Tibial nerve (tissue), 4 donors: ENCODE results near the gene GPS1. TPM values are rescaled to one million over a fixed set of nuclear protein-coding genes. Genes with fewer than 3 reads are reported as not detected.

ENCODE experiments used
- DNase-seq, 2 donors: peaks; one replicate each; pipeline ENCODE4 v3.0.0-alpha.2; 2019; ENCODE audit warnings: low spot score in 2 of 2
- H3K27ac ChIP-seq, 4 donors: fragments of 200-600 bp; sonication (generic) in 3 of 4; one replicate each; pipeline ENCODE4 v1.5.1; 2017 to 2019; ENCODE audit warnings: mild to moderate bottlenecking in 1 of 4
- H3K27me3 ChIP-seq, 2 donors: fragments of 200-600 bp; sonication (generic) in 1 of 2; one replicate each; pipeline versions ENCODE4 v1.5.1 to v1.6.0; 2017 to 2019
- H3K36me3 ChIP-seq, 3 donors: fragments of 200-600 bp; sonication (generic); one replicate each; pipeline ENCODE4 v1.5.1; 2018 to 2019
- H3K4me1 ChIP-seq, 4 donors: fragments of 200-600 bp; sonication (generic) in 3 of 4; one replicate each; pipeline ENCODE4 v1.5.1; 2017 to 2019
- H3K4me3 ChIP-seq, 4 donors: fragments of 200-600 bp; sonication (generic) in 3 of 4; one replicate each; pipeline ENCODE4 v1.5.1; 2017 to 2019; ENCODE audit warnings: mild to moderate bottlenecking in 1 of 4, moderate library complexity in 1 of 4
- H3K9me3 ChIP-seq, 4 donors: fragments of 200-600 bp; sonication (generic) in 3 of 4; one replicate each; pipeline ENCODE4 v1.5.1; 2017 to 2019
- CTCF ChIP-seq, 5 experiments: fragments of 200-600 bp in 3 of 5; fragments of 450-650 bp in 2 of 5; sonication (generic) in 3 of 5; IDR thresholded peaks; one replicate each; pipeline ENCODE4 v1.5.1; 2016 to 2019; ENCODE audit warnings: antibody characterized with exemption in 5 of 5, mild to moderate bottlenecking in 3 of 5, moderate library complexity in 2 of 5
- EP300 ChIP-seq, 2 donors: sonication (generic); formaldehyde crosslinking; IDR thresholded peaks; one replicate each; pipeline ENCODE4 v1.6.1; 2017; ENCODE audit warnings: antibody characterized with exemption in 2 of 2, mild to moderate bottlenecking in 1 of 2
- POLR2A ChIP-seq, 2 donors: fragments of 450-650 bp; IDR thresholded peaks; one replicate each; pipeline ENCODE4 v1.6.1; 2017; ENCODE audit warnings: antibody characterized with exemption in 2 of 2, mild to moderate bottlenecking in 2 of 2, moderate library complexity in 2 of 2
- WGBS, 2 donors: methylation state at CpG; one replicate each; pipeline ENCODE4 v1.1.5; 2018; 5-methylcytosine and 5-hydroxymethylcytosine counted together
- total RNA-seq, 4 donors: library from RNA; depleted of rRNA; stranded (reverse); fragments of >200 nt; gene quantifications; one replicate each; pipeline ENCODE4 v1.1.0, GENCODE V29; 2016

GPS1 gene
- total RNA-seq, 4 donors from 2014 or later: 74.9 to 134 (median 92.9) TPM

- Histone ChIP-seq H3K27ac (no peak overlapping the region), H3K4me1 (peaks cover 3 to 47% (median 19%) of the 10 kb centered on the region in 4 donors), H3K27me3 (no peaks in the 10 kb centered on the region), H3K4me3 (no peak overlapping the region), H3K36me3 (peaks cover 0 to 76% (median 25%) of the 10 kb centered on the region in 3 donors), H3K9me3 (no peaks in the 10 kb centered on the region)
- 87 to 88% methylated on average over 27 to 35 of the region's 38 CpGs for WGBS, 2 donors
- TF ChIP-seq EP300 (IDR thresholded peaks at IDR 0.05): no peak
- TF ChIP-seq CTCF (IDR thresholded peaks at IDR 0.05): no peak
- no peak for TF ChIP-seq POLR2A (IDR thresholded peaks at IDR 0.05)
- DNase-seq: no peak
Observed at GRCh38 chr17:82054351-82055022, 2.8 kb downstream of the GPS1 start.

GRCh38 chr17:82055023-82055964 lies 3.6 kb downstream of the GPS1 start:
- WGBS, 2 donors: 80 to 83% methylated on average over 21 to 22 of the region's 26 CpGs

GRCh38 chr17:82055965-82056728 lies 4.4 kb downstream of the GPS1 start:
- H3K4me3 ChIP-seq: no peak overlapping the region
- peaks cover 3 to 31% (median 14%) of the 10 kb centered on the region in 4 donors for H3K4me1 ChIP-seq
- TF ChIP-seq EP300 (IDR thresholded peaks at IDR 0.05) (no peak), CTCF (IDR thresholded peaks at IDR 0.05) (no peak), POLR2A (IDR thresholded peaks at IDR 0.05) (no peak)
- WGBS, 2 donors: 89 to 91% methylated on average over 20 to 25 of the region's 28 CpGs
- peaks cover 0 to 82% (median 39%) of the 10 kb centered on the region in 3 donors for H3K36me3 ChIP-seq
- DNase-seq: no peak
- no peaks in the 10 kb centered on the region for H3K27me3 ChIP-seq
- no peak overlapping the region for H3K27ac ChIP-seq
- H3K9me3 ChIP-seq: no peaks in the 10 kb centered on the region

More at GRCh38 chr17:82055023-82055964, 3.6 kb downstream of the GPS1 start:
- Histone ChIP-seq H3K27ac (no peak overlapping the region), H3K4me1 (peaks cover 3 to 39% (median 18%) of the 10 kb centered on the region in 4 donors), H3K4me3 (no peak overlapping the region), H3K27me3 (no peaks in the 10 kb centered on the region), H3K9me3 (no peaks in the 10 kb centered on the region), H3K36me3 (peaks cover 0 to 76% (median 32%) of the 10 kb centered on the region in 3 donors)
- TF ChIP-seq EP300 (IDR thresholded peaks at IDR 0.05) (no peak), POLR2A (IDR thresholded peaks at IDR 0.05) (no peak), CTCF (IDR thresholded peaks at IDR 0.05) (no peak)
- no peak for DNase-seq

GRCh38 chr17:82056729-82057621 lies 5.3 kb downstream of the GPS1 start:
- H3K4me1 ChIP-seq: peaks cover 3 to 29% (median 14%) of the 10 kb centered on the region in 4 donors
- no peak overlapping the region for H3K4me3 ChIP-seq
- peaks cover 0 to 90% (median 42%) of the 10 kb centered on the region in 3 donors for H3K36me3 ChIP-seq
- WGBS, 2 donors: 64 to 83% methylated on average over 10 to 21 of the region's 29 CpGs
- H3K9me3 ChIP-seq: no peaks in the 10 kb centered on the region
- H3K27me3 ChIP-seq: no peaks in the 10 kb centered on the region
- no peak for DNase-seq
- TF ChIP-seq EP300 (IDR thresholded peaks at IDR 0.05) (no peak), POLR2A (IDR thresholded peaks at IDR 0.05) (no peak), CTCF (IDR thresholded peaks at IDR 0.05) (no peak)
- H3K27ac ChIP-seq: no peak overlapping the region
